Gastroesophageal sphincter (tissue), 3 donors: ENCODE data around the gene DAP.

Experiments
- POLR2A ChIP-seq, 2 donors: fragments of 450-650 bp; IDR thresholded peaks; one replicate each; pipeline ENCODE4 v1.6.1; 2017; ENCODE audit warnings: antibody characterized with exemption in 2 of 2, mild to moderate bottlenecking in 2 of 2, moderate library complexity in 1 of 2
- TF ChIP-seq, protein P1 (sequence below), 4 experiments: fragments of 200-600 bp in 2 of 4; fragments of 450-650 bp in 2 of 4; sonication (generic) in 1 of 4; IDR thresholded peaks; one replicate each; pipeline ENCODE4 v1.5.1; 2017 to 2019; ENCODE audit warnings: antibody characterized with exemption in 4 of 4, mild to moderate bottlenecking in 2 of 4, moderate library complexity in 2 of 4

DNA sequence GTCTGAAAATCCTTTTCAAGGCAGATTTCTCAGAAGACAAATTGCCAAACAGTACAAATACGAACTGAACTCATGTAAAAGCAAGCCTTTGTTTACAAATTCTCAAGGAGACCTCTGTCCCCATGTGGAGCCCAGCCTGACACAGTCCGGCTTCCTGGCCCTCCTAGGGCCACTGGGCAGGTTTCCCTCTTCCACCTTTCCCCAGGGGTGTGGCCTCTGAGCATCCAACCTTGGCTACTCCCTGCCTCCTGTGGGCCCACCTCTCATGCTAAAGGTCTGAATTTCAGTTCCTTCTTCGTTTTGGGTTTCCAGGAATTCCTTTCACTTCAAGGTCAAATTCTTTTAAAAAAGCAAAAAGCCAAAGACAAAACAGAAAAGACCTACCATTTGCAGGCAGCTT lies 10.1 kb downstream of the DAP start:
- TF ChIP-seq, protein P1, sequence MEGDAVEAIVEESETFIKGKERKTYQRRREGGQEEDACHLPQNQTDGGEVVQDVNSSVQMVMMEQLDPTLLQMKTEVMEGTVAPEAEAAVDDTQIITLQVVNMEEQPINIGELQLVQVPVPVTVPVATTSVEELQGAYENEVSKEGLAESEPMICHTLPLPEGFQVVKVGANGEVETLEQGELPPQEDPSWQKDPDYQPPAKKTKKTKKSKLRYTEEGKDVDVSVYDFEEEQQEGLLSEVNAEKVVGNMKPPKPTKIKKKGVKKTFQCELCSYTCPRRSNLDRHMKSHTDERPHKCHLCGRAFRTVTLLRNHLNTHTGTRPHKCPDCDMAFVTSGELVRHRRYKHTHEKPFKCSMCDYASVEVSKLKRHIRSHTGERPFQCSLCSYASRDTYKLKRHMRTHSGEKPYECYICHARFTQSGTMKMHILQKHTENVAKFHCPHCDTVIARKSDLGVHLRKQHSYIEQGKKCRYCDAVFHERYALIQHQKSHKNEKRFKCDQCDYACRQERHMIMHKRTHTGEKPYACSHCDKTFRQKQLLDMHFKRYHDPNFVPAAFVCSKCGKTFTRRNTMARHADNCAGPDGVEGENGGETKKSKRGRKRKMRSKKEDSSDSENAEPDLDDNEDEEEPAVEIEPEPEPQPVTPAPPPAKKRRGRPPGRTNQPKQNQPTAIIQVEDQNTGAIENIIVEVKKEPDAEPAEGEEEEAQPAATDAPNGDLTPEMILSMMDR (IDR thresholded peaks at IDR 0.05), result no peak
- no peak for TF ChIP-seq POLR2A (IDR thresholded peaks at IDR 0.05)
